Neural crest cell (in vitro differentiated cells): ENCODE results near the gene TSHZ2. TPM values are rescaled to one million over a fixed set of nuclear protein-coding genes. Genes with fewer than 3 reads are reported as not detected.

ENCODE experiments used
- DNase-seq: peaks from one replicate; pipeline ENCODE4 v3.0.0; 2021; ENCODE audit warnings: low read depth, mixed read lengths, low spot score
- H3K27ac Mint-ChIP-seq: one replicate; pipeline ENCODE4 v1.8.0; 2021; ENCODE audit warnings: mild to moderate bottlenecking, mixed read lengths; ENCODE audit not compliant: unreplicated experiment
- H3K27me3 Mint-ChIP-seq: 2 replicates; pipeline ENCODE4 v1.8.0; 2021; ENCODE audit warnings: low read depth, mild to moderate bottlenecking, mixed read lengths
- H3K36me3 Mint-ChIP-seq: 2 replicates; pipeline ENCODE4 v1.8.0; 2021; ENCODE audit warnings: low read depth, mild to moderate bottlenecking, mixed read lengths
- H3K4me1 Mint-ChIP-seq: 2 replicates; pipeline ENCODE4 v1.8.0; 2021; ENCODE audit warnings: mixed read lengths
- H3K4me3 Mint-ChIP-seq: one replicate; pipeline ENCODE4 v1.8.0; 2021; ENCODE audit warnings: mild to moderate bottlenecking, mixed read lengths
- H3K9me3 Mint-ChIP-seq: 2 replicates; pipeline ENCODE4 v1.8.0; 2021; ENCODE audit warnings: mixed read lengths
- CTCF ChIP-seq: fragments of 200-600 bp; sonication (generic); conservative IDR thresholded peaks from 2 replicates; pipeline ENCODE4 v1.5.0; 2021; ENCODE audit warnings: antibody characterized with exemption, mild to moderate bottlenecking
- total RNA-seq: library from RNA; stranded (reverse); gene quantifications from 2 replicates; pipeline ENCODE4 v1.2.1, GENCODE V29; 2021

The TSHZ2 gene
- total RNA-seq, 1 donor from 2014 or later = 6.4 TPM

- H3K27ac Mint-ChIP-seq = no peak overlapping the region
- peaks cover 2% of the 10 kb centered on the region for H3K4me1 Mint-ChIP-seq
- peaks cover 7% of the 10 kb centered on the region for H3K27me3 Mint-ChIP-seq
- no peak overlapping the region for H3K4me3 Mint-ChIP-seq
- TF ChIP-seq CTCF = no peak
- no peaks in the 10 kb centered on the region for H3K36me3 Mint-ChIP-seq
- peaks cover 2% of the 10 kb centered on the region for H3K9me3 Mint-ChIP-seq
- DNase-seq = no peak
Measured at GRCh38 chr20:53142225-53143127, 170.3 kb downstream of the TSHZ2 start.

GRCh38 chr20:53146201-53146891, 174.2 kb downstream of the TSHZ2 start:
- H3K27me3 Mint-ChIP-seq = peaks cover 27% of the 10 kb centered on the region
- H3K9me3 Mint-ChIP-seq = peaks cover 2% of the 10 kb centered on the region
- no peak for TF ChIP-seq CTCF
- no peak for DNase-seq
- H3K4me3 Mint-ChIP-seq = no peak overlapping the region
- peaks cover 20% of the 10 kb centered on the region for H3K4me1 Mint-ChIP-seq
- H3K36me3 Mint-ChIP-seq = no peaks in the 10 kb centered on the region
- no peak overlapping the region for H3K27ac Mint-ChIP-seq

GRCh38 chr20:53148771-53149147, 176.6 kb downstream of the TSHZ2 start:
- H3K27ac Mint-ChIP-seq = no peak overlapping the region
- H3K9me3 Mint-ChIP-seq = no peaks in the 10 kb centered on the region
- no peak for DNase-seq
- no peaks in the 10 kb centered on the region for H3K36me3 Mint-ChIP-seq
- H3K4me1 Mint-ChIP-seq = peaks cover 20% of the 10 kb centered on the region
- H3K4me3 Mint-ChIP-seq = no peak overlapping the region
- TF ChIP-seq CTCF = no peak
- peaks cover 37% of the 10 kb centered on the region for H3K27me3 Mint-ChIP-seq

GRCh38 chr20:53149148-53149889, 177.2 kb downstream of the TSHZ2 start:
- H3K36me3 Mint-ChIP-seq = no peaks in the 10 kb centered on the region
- no peak for DNase-seq
- no peaks in the 10 kb centered on the region for H3K9me3 Mint-ChIP-seq
- H3K4me3 Mint-ChIP-seq = no peak overlapping the region
- H3K27me3 Mint-ChIP-seq = peaks cover 40% of the 10 kb centered on the region
- TF ChIP-seq CTCF = no peak
- H3K4me1 Mint-ChIP-seq = peaks cover 20% of the 10 kb centered on the region
- no peak overlapping the region for H3K27ac Mint-ChIP-seq

GRCh38 chr20:53149890-53150205, 177.7 kb downstream of the TSHZ2 start:
- no peak for DNase-seq
- Mint-ChIP-seq H3K4me3 (no peak overlapping the region), H3K9me3 (no peaks in the 10 kb centered on the region), H3K27me3 (peaks cover 44% of the 10 kb centered on the region), H3K4me1 (peaks cover 20% of the 10 kb centered on the region), H3K36me3 (no peaks in the 10 kb centered on the region), H3K27ac (no peak overlapping the region)
- TF ChIP-seq CTCF = no peak
